ENCODE data around the gene ROCK1.
"Not testable (repeated sequence)": the region's sequence is repeated elsewhere in the genome, so short reads cannot be mapped to it uniquely, and the experiment has no call there.

ROCK1 gene

DNA sequence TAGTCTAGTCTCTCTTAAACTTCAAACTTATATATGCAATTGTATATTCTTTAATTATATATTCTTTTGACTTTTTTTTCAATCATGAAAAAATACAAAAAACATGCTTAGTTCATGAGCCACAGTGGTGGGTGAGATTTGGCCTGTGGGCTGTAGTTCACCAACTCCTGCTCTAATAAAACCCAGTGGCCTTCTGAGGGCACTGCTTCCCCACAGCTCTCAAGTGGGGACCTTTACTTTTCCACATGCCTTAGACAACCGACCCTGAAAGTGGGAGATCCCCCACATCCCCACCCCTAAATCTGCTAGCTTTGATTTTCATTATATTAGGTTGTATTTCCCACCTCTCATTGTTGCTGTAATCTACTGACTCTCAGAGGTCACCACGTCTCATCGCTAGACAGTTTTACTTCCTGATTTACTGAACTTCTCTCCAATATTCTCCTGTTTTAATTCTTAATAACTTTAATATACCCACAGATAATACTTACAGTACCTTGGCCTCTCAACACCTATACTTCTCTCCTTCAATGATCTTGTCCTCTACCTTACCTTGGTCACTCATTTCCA is 57.3 kb downstream of the ROCK1 start:
- TF ChIP-seq POLR2A (IDR thresholded peaks at IDR 0.05; ENCODE audit: low read length) (no peak), GATA1 (IDR thresholded peaks at IDR 0.05; ENCODE audit: low read depth, low read length) (no peak)
- DNase-seq = no peak

GRCh38 chr18:21053127-21053526 is 58.5 kb downstream of the ROCK1 start:
- DNase-seq = no peak
- TF ChIP-seq POLR2A (IDR thresholded peaks at IDR 0.05; ENCODE audit: low read length) (no peak), GATA1 (IDR thresholded peaks at IDR 0.05; ENCODE audit: low read depth, low read length) (no peak)

- TF ChIP-seq POLR2A (IDR thresholded peaks at IDR 0.05; ENCODE audit: low read length) (no peak), GATA1 (IDR thresholded peaks at IDR 0.05; ENCODE audit: low read depth, low read length) (no peak)
- DNase-seq = no peak
Observed at GRCh38 chr18:21052385-21052784, 59.2 kb downstream of the ROCK1 start.

GRCh38 chr18:21051620-21052019 is 60.0 kb downstream of the ROCK1 start:
- no peak for DNase-seq
- TF ChIP-seq POLR2A (IDR thresholded peaks at IDR 0.05; ENCODE audit: low read length) = no peak

DNA sequence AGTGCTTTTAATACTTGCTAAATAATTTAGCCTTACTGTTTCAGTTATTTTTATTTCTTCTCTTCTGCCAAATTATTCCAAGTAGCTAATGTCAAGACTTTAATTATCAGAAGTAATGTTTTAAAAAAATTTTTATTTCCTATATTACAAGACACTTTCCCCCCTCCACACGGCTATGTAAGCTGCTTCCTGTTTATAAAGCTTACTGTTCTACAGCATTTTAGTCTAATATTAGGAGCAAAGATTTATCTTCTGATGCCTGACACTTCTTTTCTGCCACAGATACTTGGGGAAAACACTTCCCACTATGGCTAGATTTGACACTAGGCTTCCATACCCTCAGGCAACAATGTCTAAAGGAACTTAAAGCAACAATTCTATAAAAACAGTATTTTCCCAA is 62.3 kb downstream of the ROCK1 start:
- TF ChIP-seq GATA1 (IDR thresholded peaks at IDR 0.05; ENCODE audit: low read depth, low read length) (no peak), POLR2A (IDR thresholded peaks at IDR 0.05; ENCODE audit: low read length) (no peak)
- DNase-seq = no peak

DNA sequence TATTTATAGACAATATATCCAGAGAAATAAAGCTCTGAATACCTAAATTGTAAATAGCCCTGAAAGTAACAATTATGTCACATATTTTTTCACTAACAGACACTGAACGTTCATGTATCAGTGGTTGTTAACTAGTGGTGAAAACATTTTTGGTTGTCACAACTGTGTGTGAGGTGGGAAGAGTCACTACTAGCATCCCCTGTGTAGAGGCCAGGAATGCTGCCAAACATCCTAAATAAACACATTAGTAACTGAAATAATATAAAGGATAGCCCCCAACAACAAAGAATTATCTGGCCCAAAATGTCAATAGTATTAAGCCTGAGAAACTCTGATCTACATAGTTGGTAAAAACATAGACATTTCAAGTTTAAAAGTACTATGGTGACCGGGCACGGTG is 64.5 kb downstream of the ROCK1 start:
- no peak for DNase-seq
- no peak for TF ChIP-seq GATA1 (IDR thresholded peaks at IDR 0.05; ENCODE audit: low read depth, low read length)
- TF ChIP-seq POLR2A (IDR thresholded peaks at IDR 0.05; ENCODE audit: low read length) = no peak

DNA sequence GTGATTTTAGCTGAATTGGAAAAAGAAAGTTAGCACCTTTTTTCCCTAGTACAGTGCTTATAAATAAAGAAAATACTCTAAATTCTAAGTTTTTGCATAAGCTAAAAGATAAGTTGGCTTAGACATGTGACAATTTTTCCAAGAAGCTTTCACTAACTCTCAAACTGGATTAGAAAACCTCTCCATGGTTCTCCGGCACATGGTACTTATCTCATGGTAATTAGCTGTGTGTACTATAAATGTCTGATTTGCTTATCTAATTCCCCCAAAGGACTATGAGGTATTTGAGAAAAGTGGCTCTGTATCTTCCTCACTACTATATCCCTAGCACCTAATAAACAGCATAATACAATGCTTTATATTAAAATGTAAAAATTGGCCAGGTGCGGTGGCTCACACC is 71.1 kb downstream of the ROCK1 start:
- no peak for DNase-seq
- TF ChIP-seq POLR2A (IDR thresholded peaks at IDR 0.05; ENCODE audit: low read length) (no peak), GATA1 (IDR thresholded peaks at IDR 0.05; ENCODE audit: low read depth, low read length) (no peak)

DNA sequence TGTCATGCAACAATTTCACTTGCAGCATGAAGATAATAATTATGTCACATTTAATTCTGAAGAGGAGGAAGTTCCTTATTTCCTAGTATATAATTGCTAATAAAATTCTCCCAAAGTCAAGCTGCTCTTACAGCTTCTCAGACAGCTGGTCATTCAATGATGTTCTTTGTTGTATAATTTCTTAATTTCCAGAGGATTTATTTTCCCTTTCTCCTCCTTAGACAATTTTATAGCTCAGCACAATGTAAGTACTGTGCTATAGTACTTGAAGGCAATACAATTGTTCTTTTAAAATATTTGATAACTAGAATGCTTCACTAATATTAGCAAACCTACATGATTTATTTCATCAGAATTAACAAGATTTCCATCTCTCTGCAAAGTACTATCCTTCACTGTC is 73.4 kb downstream of the ROCK1 start:
- TF ChIP-seq GATA1 (IDR thresholded peaks at IDR 0.05; ENCODE audit: low read depth, low read length) (no peak), POLR2A (IDR thresholded peaks at IDR 0.05; ENCODE audit: low read length) (no peak)

GRCh38 chr18:21031845-21032244 is 79.8 kb downstream of the ROCK1 start:
- no peak for DNase-seq
- no peak for TF ChIP-seq POLR2A (IDR thresholded peaks at IDR 0.05; ENCODE audit: low read length)
- TF ChIP-seq GATA1 (IDR thresholded peaks at IDR 0.05; ENCODE audit: low read depth, low read length) = no peak

More for the DNA sequence above, 73.4 kb downstream of the ROCK1 start:
- DNase-seq = no peak

DNA sequence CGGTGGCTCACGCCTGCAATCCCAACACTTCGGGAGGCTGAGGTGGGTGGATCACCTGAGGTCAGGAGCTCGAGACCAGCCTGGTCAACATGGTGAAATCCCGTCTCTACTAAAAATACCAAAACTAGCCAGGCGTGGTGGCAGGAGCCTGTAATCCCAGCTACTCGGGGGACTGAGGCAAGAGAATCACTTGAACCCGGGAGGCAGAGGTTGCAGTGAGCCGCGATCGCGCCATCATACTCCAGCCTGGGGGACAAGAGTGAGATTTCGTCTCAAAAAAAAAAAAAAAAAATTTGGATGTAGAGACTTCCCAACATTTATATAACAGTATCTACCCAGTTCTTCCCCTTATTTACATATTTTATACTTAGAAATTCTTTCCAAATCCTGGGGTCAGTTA is 93.4 kb downstream of the ROCK1 start:
- DNase-seq = not testable (repeated sequence)

DNA sequence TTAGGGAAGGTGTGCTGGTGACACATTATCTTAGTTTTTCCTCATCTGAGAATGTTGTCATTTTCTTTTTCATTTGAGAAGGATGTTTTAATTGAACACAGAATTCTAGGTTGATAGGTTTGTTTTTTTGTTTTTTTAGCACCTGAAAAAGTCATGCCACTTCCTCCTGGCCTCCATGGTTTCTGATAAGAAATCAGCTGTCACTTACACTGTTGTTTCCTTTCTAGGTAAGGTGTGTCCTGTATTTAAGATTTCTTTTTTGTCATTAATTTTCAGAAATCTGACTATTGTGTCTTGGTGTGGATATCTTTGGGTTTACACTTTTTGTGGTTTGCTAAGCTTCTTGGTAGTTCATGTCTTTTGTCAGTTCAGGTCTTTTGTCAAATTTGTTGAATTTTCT is 99.3 kb downstream of the ROCK1 start:
- TF ChIP-seq GATA1 (IDR thresholded peaks at IDR 0.05; ENCODE audit: low read depth, low read length) (no peak), POLR2A (IDR thresholded peaks at IDR 0.05; ENCODE audit: low read length) (no peak)

GRCh38 chr18:21004726-21005125 is 106.9 kb downstream of the ROCK1 start:
- no peak for TF ChIP-seq POLR2A (IDR thresholded peaks at IDR 0.05; ENCODE audit: low read length)
- TF ChIP-seq GATA1 (IDR thresholded peaks at IDR 0.05; ENCODE audit: low read depth, low read length) = no peak
- no peak for DNase-seq

More for the DNA sequence above, 99.3 kb downstream of the ROCK1 start:
- DNase-seq = no peak

DNA sequence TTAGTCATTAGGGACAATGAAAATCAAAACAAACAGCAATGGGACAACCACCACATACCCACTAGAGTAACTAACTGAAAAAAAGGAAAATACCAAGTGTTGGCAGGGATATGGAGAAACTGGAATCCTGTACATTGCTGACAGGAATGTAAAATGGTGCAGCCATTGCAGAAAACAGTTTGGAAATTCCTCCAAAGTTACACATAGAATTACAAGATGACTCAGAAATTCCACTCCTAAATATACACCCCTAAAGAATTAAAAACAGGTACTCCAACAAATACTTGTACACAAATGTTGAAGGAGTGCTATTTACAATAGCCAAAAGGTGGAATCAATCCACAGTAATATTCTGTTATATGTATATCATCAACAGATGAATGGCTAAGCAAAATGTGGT is 110.9 kb downstream of the ROCK1 start:
- DNase-seq = no peak
- TF ChIP-seq POLR2A (IDR thresholded peaks at IDR 0.05; ENCODE audit: low read length) = no peak
- no peak for TF ChIP-seq GATA1 (IDR thresholded peaks at IDR 0.05; ENCODE audit: low read depth, low read length)

DNA sequence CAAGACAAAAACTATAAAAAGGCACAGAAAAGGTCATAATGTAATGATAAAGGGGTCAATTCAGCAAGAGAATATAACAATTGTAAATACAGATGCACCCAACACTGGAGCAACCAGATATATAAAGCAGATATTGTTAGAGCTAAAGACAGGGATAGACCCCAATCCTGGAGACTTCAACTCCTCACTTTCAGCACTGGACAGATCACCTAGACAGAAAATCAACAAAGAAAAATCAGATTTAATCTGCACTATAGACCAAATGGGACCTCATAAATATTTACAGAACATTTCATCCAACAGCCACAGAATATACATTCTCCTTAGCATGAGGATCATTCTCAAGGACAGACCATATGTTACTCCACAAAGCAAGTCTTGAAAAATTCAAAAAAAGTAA is 114.2 kb downstream of the ROCK1 start:
- no peak for TF ChIP-seq GATA1 (IDR thresholded peaks at IDR 0.05; ENCODE audit: low read depth, low read length)
- TF ChIP-seq POLR2A (IDR thresholded peaks at IDR 0.05; ENCODE audit: low read length) = no peak
- DNase-seq = no peak

DNA sequence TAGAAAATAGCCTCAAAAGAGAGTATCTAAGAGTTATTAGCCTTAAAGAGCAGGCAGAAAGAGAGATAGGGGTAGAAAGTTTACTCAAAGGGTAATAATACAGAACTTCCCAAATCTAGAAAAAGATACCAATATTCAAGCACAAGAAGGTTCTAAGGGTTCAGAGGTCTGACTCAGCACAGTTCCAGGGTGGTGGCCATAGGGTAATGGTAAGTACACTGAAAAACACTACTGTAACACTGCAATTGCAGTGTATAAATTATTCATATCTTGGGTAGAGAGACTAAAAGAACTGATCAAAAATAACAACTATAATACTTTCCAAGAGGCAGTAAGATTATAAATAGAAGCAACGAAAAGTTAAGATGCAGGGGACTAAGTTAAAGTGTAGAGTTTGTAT is 115.2 kb downstream of the ROCK1 start:
- peak in 1 of 2 experiments; percentile 35 for DNase-seq
- no peak for TF ChIP-seq POLR2A (IDR thresholded peaks at IDR 0.05; ENCODE audit: low read length)
- no peak for TF ChIP-seq GATA1 (IDR thresholded peaks at IDR 0.05; ENCODE audit: low read depth, low read length)

DNA sequence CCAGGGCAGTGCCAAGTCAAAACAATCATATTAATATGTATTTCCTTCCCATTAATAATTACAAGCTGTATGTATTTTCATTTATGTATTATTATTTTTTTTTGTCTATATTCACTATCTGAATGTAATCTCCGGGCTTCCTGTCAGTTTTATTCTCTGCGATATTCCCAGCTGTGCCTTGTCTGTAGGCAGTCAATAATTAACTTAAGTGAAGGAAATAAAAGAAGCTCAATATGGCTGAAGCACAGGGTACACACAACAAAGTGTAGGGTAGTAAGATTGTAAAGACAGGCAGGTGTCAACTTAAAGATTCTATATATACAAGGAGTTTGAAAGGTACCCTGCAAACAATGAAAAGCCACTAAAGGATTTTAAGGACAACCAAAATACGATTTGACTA is 122.9 kb downstream of the ROCK1 start:
- TF ChIP-seq POLR2A (IDR thresholded peaks at IDR 0.05; ENCODE audit: low read length) (no peak), GATA1 (IDR thresholded peaks at IDR 0.05; ENCODE audit: low read depth, low read length) (no peak)
- DNase-seq = no peak
